ENCODE results near the gene DYDC2. TPM values are rescaled to one million over a fixed set of nuclear protein-coding genes. Genes with fewer than 3 reads are reported as not detected.

Gene DYDC2
- total RNA-seq, 2 donors from 2014 or later = not detected

- Mint-ChIP-seq H3K27ac (no peak overlapping the region), H3K36me3 (ENCODE audit: low read depth) (no peaks in the 10 kb centered on the region), H3K27me3 (peaks cover 7% of the 10 kb centered on the region), H3K4me3 (no peak overlapping the region), H3K4me1 (no peaks in the 10 kb centered on the region), H3K9me3 (no peaks in the 10 kb centered on the region)
- no peak for ATAC-seq (replicated peaks)
Observed at GRCh38 chr10:80394358-80394916, 37.9 kb downstream of the DYDC2 start.

GRCh38 chr10:80397014-80397413, 40.4 kb downstream of the DYDC2 start:
- Mint-ChIP-seq H3K9me3 (no peaks in the 10 kb centered on the region), H3K4me3 (no peak overlapping the region), H3K27me3 (peaks cover 3% of the 10 kb centered on the region), H3K27ac (no peak overlapping the region), H3K36me3 (ENCODE audit: low read depth) (no peaks in the 10 kb centered on the region), H3K4me1 (no peaks in the 10 kb centered on the region)
- no peak for ATAC-seq (replicated peaks)

- Mint-ChIP-seq H3K9me3 (no peaks in the 10 kb centered on the region), H3K36me3 (ENCODE audit: low read depth) (no peaks in the 10 kb centered on the region), H3K27me3 (no peaks in the 10 kb centered on the region), H3K4me3 (no peak overlapping the region), H3K4me1 (no peaks in the 10 kb centered on the region), H3K27ac (no peak overlapping the region)
- no peak for ATAC-seq (replicated peaks)
Observed at GRCh38 chr10:80400136-80400804, 43.7 kb downstream of the DYDC2 start.

- Mint-ChIP-seq H3K27ac (no peak overlapping the region), H3K9me3 (no peaks in the 10 kb centered on the region), H3K36me3 (ENCODE audit: low read depth) (peaks cover 7% of the 10 kb centered on the region), H3K4me1 (peaks cover 8% of the 10 kb centered on the region), H3K4me3 (no peak overlapping the region), H3K27me3 (no peaks in the 10 kb centered on the region)
- no peak for ATAC-seq (replicated peaks)
Observed at GRCh38 chr10:80405035-80405434, 48.5 kb downstream of the DYDC2 start.

- H3K9me3 Mint-ChIP-seq = no peaks in the 10 kb centered on the region
- peaks cover 8% of the 10 kb centered on the region for H3K4me1 Mint-ChIP-seq
- peaks cover 7% of the 10 kb centered on the region for H3K36me3 Mint-ChIP-seq (ENCODE audit: low read depth)
- no peak overlapping the region for H3K27ac Mint-ChIP-seq
- no peak overlapping the region for H3K4me3 Mint-ChIP-seq
- no peaks in the 10 kb centered on the region for H3K27me3 Mint-ChIP-seq
- ATAC-seq (replicated peaks) = no peak
Observed at GRCh38 chr10:80405626-80406025, 49.0 kb downstream of the DYDC2 start.

- Mint-ChIP-seq H3K4me1 (peaks cover 8% of the 10 kb centered on the region), H3K36me3 (ENCODE audit: low read depth) (peaks cover 7% of the 10 kb centered on the region), H3K9me3 (no peaks in the 10 kb centered on the region), H3K4me3 (no peak overlapping the region), H3K27me3 (no peaks in the 10 kb centered on the region), H3K27ac (no peak overlapping the region)
- ATAC-seq (replicated peaks) = no peak
Observed at GRCh38 chr10:80406204-80406603, 49.6 kb downstream of the DYDC2 start.

GRCh38 chr10:80407812-80408241, 51.2 kb downstream of the DYDC2 start:
- Mint-ChIP-seq H3K4me3 (peak overlapping the region; percentile 87), H3K4me1 (peaks cover 14% of the 10 kb centered on the region), H3K9me3 (no peaks in the 10 kb centered on the region), H3K27ac (peak overlapping the region; percentile 91), H3K36me3 (ENCODE audit: low read depth) (peaks cover 7% of the 10 kb centered on the region), H3K27me3 (no peaks in the 10 kb centered on the region)
- peak; percentile 89 for ATAC-seq (replicated peaks)

GRCh38 chr10:80408242-80409101, 51.9 kb downstream of the DYDC2 start, which contains the start of gene PRXL2A:
TSS of gene PRXL2A (plus strand) at chr10:80408551. CDS start at chr10:80420468, 11,917 bp downstream.
- H3K9me3 Mint-ChIP-seq = no peaks in the 10 kb centered on the region
- peaks cover 7% of the 10 kb centered on the region for H3K36me3 Mint-ChIP-seq (ENCODE audit: low read depth)
- H3K4me3 Mint-ChIP-seq = peak within 1 kb of the TSS; percentile 87
- no peaks in the 10 kb centered on the region for H3K27me3 Mint-ChIP-seq
- peak; percentile 87 for ATAC-seq (replicated peaks)
- H3K4me1 Mint-ChIP-seq = peaks cover 18% of the 10 kb centered on the region
- peak within 1 kb of the TSS; percentile 91 for H3K27ac Mint-ChIP-seq

GRCh38 chr10:80409121-80409520, 52.5 kb downstream of the DYDC2 start:
- Mint-ChIP-seq H3K4me1 (peaks cover 18% of the 10 kb centered on the region), H3K36me3 (ENCODE audit: low read depth) (peaks cover 7% of the 10 kb centered on the region), H3K27ac (no peak overlapping the region), H3K9me3 (no peaks in the 10 kb centered on the region), H3K27me3 (no peaks in the 10 kb centered on the region), H3K4me3 (peak overlapping the region; percentile 87)
- no peak for ATAC-seq (replicated peaks)

GRCh38 chr10:80410122-80410521, 53.5 kb downstream of the DYDC2 start:
- Mint-ChIP-seq H3K27ac (no peak overlapping the region), H3K4me3 (peak overlapping the region; percentile 87)
- ATAC-seq (replicated peaks) = no peak

GRCh38 chr10:80410578-80411145, 54.1 kb downstream of the DYDC2 start:
- H3K9me3 Mint-ChIP-seq = no peaks in the 10 kb centered on the region
- peaks cover 18% of the 10 kb centered on the region for H3K4me1 Mint-ChIP-seq
- ATAC-seq (replicated peaks) = no peak
- no peaks in the 10 kb centered on the region for H3K27me3 Mint-ChIP-seq
- H3K36me3 Mint-ChIP-seq (ENCODE audit: low read depth) = peaks cover 7% of the 10 kb centered on the region
- no peak overlapping the region for H3K27ac Mint-ChIP-seq
- H3K4me3 Mint-ChIP-seq = no peak overlapping the region

More at GRCh38 chr10:80410122-80410521, 53.5 kb downstream of the DYDC2 start:
- Mint-ChIP-seq H3K36me3 (ENCODE audit: low read depth) (peaks cover 7% of the 10 kb centered on the region), H3K27me3 (no peaks in the 10 kb centered on the region), H3K9me3 (no peaks in the 10 kb centered on the region), H3K4me1 (peaks cover 18% of the 10 kb centered on the region)

- Mint-ChIP-seq H3K27ac (no peak overlapping the region), H3K9me3 (no peaks in the 10 kb centered on the region), H3K4me3 (no peak overlapping the region), H3K4me1 (peaks cover 18% of the 10 kb centered on the region), H3K27me3 (no peaks in the 10 kb centered on the region), H3K36me3 (ENCODE audit: low read depth) (peaks cover 7% of the 10 kb centered on the region)
- no peak for ATAC-seq (replicated peaks)
Observed at GRCh38 chr10:80411267-80411668, 54.7 kb downstream of the DYDC2 start.

- Mint-ChIP-seq H3K4me3 (no peak overlapping the region), H3K9me3 (no peaks in the 10 kb centered on the region)
Observed at GRCh38 chr10:80411681-80412220, 55.2 kb downstream of the DYDC2 start.

GRCh38 chr10:80412486-80412885, 55.9 kb downstream of the DYDC2 start:
- Mint-ChIP-seq H3K27ac (peak overlapping the region; percentile 2), H3K27me3 (no peaks in the 10 kb centered on the region), H3K4me1 (peaks cover 16% of the 10 kb centered on the region), H3K9me3 (no peaks in the 10 kb centered on the region), H3K4me3 (no peak overlapping the region), H3K36me3 (ENCODE audit: low read depth) (peaks cover 7% of the 10 kb centered on the region)
- no peak for ATAC-seq (replicated peaks)

More at GRCh38 chr10:80411681-80412220, 55.2 kb downstream of the DYDC2 start:
- Mint-ChIP-seq H3K27me3 (no peaks in the 10 kb centered on the region), H3K27ac (no peak overlapping the region), H3K36me3 (ENCODE audit: low read depth) (peaks cover 7% of the 10 kb centered on the region), H3K4me1 (peaks cover 18% of the 10 kb centered on the region)
- no peak for ATAC-seq (replicated peaks)

Data from activated T-helper 17 cell treated with anti-CD3 and anti-CD28 coated beads, Interleukin-2, amount 50 U/mL, for 72 hours (primary cell).